Lower leg skin (tissue), 3 donors: ENCODE measurements around the gene ZFP62.

ENCODE experiments used
- POLR2A ChIP-seq, 2 donors: fragments of 450-650 bp; IDR thresholded peaks; one replicate each; pipeline ENCODE4 v1.6.1; 2016 to 2017; ENCODE audit warnings: antibody characterized with exemption in 2 of 2, mild to moderate bottlenecking in 1 of 2, moderate library complexity in 1 of 2
- TF ChIP-seq, protein P1 (sequence below), 3 donors: fragments of 450-650 bp; IDR thresholded peaks; one replicate each; pipeline ENCODE4 v1.5.1; 2016; ENCODE audit warnings: antibody characterized with exemption in 3 of 3, mild to moderate bottlenecking in 3 of 3, moderate library complexity in 2 of 3

DNA sequence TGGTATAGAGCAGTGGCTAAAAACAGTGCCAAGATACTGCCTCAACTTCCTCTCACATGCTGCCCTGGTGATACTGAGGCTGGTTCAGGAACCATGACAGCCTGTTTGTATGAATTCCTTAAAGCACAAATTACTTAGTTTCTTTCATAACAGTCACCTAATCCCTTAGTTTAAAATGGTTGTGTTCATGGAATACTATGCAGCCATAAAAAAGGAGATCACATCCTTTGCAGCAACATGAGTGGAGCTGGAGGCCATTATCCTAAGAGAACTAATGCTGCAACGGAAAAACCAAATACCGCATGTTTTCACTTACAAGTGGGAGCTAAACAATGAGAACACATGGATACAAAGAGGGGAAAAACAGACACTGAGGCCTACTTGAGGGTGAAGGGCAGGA lies 21.8 kb downstream of the ZFP62 start:
- TF ChIP-seq, protein P1, sequence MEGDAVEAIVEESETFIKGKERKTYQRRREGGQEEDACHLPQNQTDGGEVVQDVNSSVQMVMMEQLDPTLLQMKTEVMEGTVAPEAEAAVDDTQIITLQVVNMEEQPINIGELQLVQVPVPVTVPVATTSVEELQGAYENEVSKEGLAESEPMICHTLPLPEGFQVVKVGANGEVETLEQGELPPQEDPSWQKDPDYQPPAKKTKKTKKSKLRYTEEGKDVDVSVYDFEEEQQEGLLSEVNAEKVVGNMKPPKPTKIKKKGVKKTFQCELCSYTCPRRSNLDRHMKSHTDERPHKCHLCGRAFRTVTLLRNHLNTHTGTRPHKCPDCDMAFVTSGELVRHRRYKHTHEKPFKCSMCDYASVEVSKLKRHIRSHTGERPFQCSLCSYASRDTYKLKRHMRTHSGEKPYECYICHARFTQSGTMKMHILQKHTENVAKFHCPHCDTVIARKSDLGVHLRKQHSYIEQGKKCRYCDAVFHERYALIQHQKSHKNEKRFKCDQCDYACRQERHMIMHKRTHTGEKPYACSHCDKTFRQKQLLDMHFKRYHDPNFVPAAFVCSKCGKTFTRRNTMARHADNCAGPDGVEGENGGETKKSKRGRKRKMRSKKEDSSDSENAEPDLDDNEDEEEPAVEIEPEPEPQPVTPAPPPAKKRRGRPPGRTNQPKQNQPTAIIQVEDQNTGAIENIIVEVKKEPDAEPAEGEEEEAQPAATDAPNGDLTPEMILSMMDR (IDR thresholded peaks at IDR 0.05) = no peak
- TF ChIP-seq POLR2A (IDR thresholded peaks at IDR 0.05) = no peak
